Natural killer cell (primary cell): ENCODE results near the gene TMEM115. TPM values are rescaled to one million over a fixed set of nuclear protein-coding genes. Genes with fewer than 3 reads are reported as not detected.
A peak's percentile ranks its signal among the peaks of the same experiment; 100 is the strongest.

Experiments used
- ATAC-seq, 3 donors: fragments of 150-1000 bp in 2 of 3; fragments of 200-7000 bp in 1 of 3; cut with Tn5 transposase; 1 replicate in 1 of 3; 2 replicates in 2 of 3; pipeline ENCODE4 v1.10.0; 2021; ENCODE audit warnings: mild to moderate bottlenecking in 2 of 3, moderate library complexity in 2 of 3
- DNase-seq, 2 donors: peaks; one replicate each; pipeline versions ENCODE4 v3.0.0 to v3.0.0-alpha.2; 2013 to 2021; ENCODE audit warnings: mixed read lengths in 1 of 2
- H3K27ac ChIP-seq: one replicate; pipeline ENCODE4 v1.5.1; 2013; ENCODE audit warnings: mild to moderate bottlenecking, low read length
- H3K27me3 ChIP-seq: one replicate; pipeline ENCODE4 v1.6.1; 2013; ENCODE audit warnings: low read length; ENCODE audit not compliant: control insufficient read depth, insufficient read depth
- H3K36me3 ChIP-seq: one replicate; pipeline ENCODE4 v1.6.1; 2013; ENCODE audit warnings: low read length; ENCODE audit not compliant: control insufficient read depth, insufficient read depth
- H3K4me1 ChIP-seq: one replicate; pipeline ENCODE4 v1.6.1; 2013; ENCODE audit warnings: low read length; ENCODE audit not compliant: control insufficient read depth, insufficient read depth
- H3K4me3 ChIP-seq: one replicate; pipeline ENCODE4 v1.5.1; 2013; ENCODE audit warnings: low read length
- H3K9me3 ChIP-seq: one replicate; pipeline ENCODE4 v1.6.1; 2013; ENCODE audit warnings: low read length; ENCODE audit not compliant: control insufficient read depth, insufficient read depth
- H3K27ac Mint-ChIP-seq, 2 donors: one replicate each; pipeline ENCODE4 v1.8.0; 2022; ENCODE audit warnings: mild to moderate bottlenecking in 2 of 2, mixed read lengths in 2 of 2, moderate library complexity in 1 of 2
- H3K27me3 Mint-ChIP-seq, 2 donors: one replicate each; pipeline ENCODE4 v1.8.0; 2022; ENCODE audit warnings: low read depth in 2 of 2, mixed read lengths in 2 of 2
- H3K36me3 Mint-ChIP-seq: one replicate; pipeline ENCODE4 v1.8.0; 2022; ENCODE audit warnings: mixed read lengths
- H3K4me1 Mint-ChIP-seq, 2 donors: one replicate each; pipeline ENCODE4 v1.8.0; 2022; ENCODE audit warnings: mixed read lengths in 2 of 2
- H3K4me3 Mint-ChIP-seq: one replicate; pipeline ENCODE4 v1.8.0; 2022; ENCODE audit warnings: mild to moderate bottlenecking, moderate library complexity, mixed read lengths
- H3K9me3 Mint-ChIP-seq, 2 donors: one replicate each; pipeline ENCODE4 v1.8.0; 2022; ENCODE audit warnings: mixed read lengths in 2 of 2
- WGBS: methylation state at CpG from one replicate; pipeline ENCODE4 v1.1.7; 2013; ENCODE audit warnings: missing lambda C conversion rate; ENCODE audit not compliant: insufficient coverage; 5-methylcytosine and 5-hydroxymethylcytosine counted together
- intact Hi-C: fragments of 100-400 bp; cut with micrococcal nuclease; formaldehyde crosslinking; loops from one replicate; pipeline ENCODE4 v1.14.2; 2022
- total RNA-seq, 4 donors: library from RNA; stranded (reverse); fragments of 120-200 nt in 1 of 4; gene quantifications; one replicate each; pipeline versions ENCODE4 v1.2.3 to v1.2.4, GENCODE V29; 2013 to 2022
- TF ChIP-seq, protein P1 (sequence below): fragments of 200-600 bp; IDR thresholded peaks from one replicate; pipeline ENCODE4 v1.8.0; 2022; ENCODE audit warnings: antibody characterized with exemption

TMEM115 gene
- total RNA-seq, 3 donors from 2014 or later (not counting 1 experiment from before 2014, with no cell fraction given): 15.3 to 24.3 (median 22.7) TPM

DNA sequence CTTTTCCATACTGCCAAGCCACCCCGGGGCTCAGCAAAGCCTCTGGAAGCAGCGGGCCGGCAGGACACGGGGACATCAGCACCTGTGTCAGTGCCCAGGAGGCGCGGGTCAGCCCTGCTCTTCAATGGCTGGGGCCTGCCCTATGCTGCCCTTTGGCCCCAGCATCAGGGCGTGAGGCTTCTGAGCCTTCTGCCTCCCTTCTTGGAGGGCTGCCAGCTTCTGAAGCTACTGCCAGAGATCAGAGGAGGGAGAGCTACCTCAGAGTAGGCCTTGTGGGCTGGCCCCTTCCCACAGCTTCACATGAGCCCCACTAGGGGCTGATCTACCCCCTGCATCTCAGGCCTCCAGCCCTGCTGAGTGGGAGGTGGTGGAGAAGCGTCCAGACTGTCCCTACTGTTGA is 13.0 kb upstream of the TMEM115 start:
- Mint-ChIP-seq H3K27me3 (no peaks in the 10 kb centered on the region), H3K9me3 (no peaks in the 10 kb centered on the region), H3K27ac (no peak overlapping the region), H3K36me3 (no peaks in the 10 kb centered on the region), H3K4me1 (peaks cover 0 to 14% of the 10 kb centered on the region in 2 donors), H3K4me3 (no peak overlapping the region)
- H3K4me3 ChIP-seq: no peak overlapping the region
- no peaks in the 10 kb centered on the region for H3K4me1 ChIP-seq
- ATAC-seq: no peak
- TF ChIP-seq, protein P1, sequence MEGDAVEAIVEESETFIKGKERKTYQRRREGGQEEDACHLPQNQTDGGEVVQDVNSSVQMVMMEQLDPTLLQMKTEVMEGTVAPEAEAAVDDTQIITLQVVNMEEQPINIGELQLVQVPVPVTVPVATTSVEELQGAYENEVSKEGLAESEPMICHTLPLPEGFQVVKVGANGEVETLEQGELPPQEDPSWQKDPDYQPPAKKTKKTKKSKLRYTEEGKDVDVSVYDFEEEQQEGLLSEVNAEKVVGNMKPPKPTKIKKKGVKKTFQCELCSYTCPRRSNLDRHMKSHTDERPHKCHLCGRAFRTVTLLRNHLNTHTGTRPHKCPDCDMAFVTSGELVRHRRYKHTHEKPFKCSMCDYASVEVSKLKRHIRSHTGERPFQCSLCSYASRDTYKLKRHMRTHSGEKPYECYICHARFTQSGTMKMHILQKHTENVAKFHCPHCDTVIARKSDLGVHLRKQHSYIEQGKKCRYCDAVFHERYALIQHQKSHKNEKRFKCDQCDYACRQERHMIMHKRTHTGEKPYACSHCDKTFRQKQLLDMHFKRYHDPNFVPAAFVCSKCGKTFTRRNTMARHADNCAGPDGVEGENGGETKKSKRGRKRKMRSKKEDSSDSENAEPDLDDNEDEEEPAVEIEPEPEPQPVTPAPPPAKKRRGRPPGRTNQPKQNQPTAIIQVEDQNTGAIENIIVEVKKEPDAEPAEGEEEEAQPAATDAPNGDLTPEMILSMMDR: no peak
- H3K27ac ChIP-seq: no peak overlapping the region
- 69% methylated on average over 8 of the region's 8 CpGs for WGBS
- no peaks in the 10 kb centered on the region for H3K27me3 ChIP-seq
- peak in 1 of 2 donors; percentile 46 for DNase-seq
- H3K36me3 ChIP-seq: no peaks in the 10 kb centered on the region
- no peaks in the 10 kb centered on the region for H3K9me3 ChIP-seq
- intact Hi-C loops: no loop called here

DNA sequence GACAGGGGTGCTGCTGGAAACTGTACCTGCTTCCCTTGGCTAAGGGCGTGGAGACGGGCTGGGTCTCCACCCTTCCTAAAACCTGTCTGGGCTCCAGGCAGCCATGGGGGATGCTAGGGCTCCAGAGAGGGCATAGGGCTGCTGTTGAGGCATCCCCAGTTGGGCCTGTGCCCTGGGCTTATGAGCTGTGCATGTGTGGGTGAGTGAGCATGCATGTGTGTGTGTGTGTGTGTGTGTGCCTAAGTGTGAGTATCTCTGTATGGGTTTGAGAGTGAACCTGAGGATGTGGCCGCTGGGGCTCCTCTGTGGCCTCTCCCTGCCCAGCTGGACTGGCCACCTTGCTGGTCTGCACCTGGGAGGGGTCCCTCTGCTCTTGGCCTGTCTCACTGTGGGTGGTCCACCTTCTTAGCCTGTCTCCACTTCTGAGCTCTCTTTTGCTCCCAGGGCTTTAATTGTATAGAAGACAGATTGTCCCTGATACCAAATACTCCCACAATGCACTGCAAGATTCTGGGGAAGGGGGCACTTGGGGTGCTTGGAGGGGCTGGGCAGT is 11.9 kb upstream of the TMEM115 start:
- Histone ChIP-seq H3K36me3 (no peaks in the 10 kb centered on the region), H3K27me3 (no peaks in the 10 kb centered on the region), H3K4me1 (peaks cover 7% of the 10 kb centered on the region), H3K4me3 (no peak overlapping the region), H3K27ac (no peak overlapping the region), H3K9me3 (no peaks in the 10 kb centered on the region)
- Mint-ChIP-seq H3K4me1 (peaks cover 0 to 16% of the 10 kb centered on the region in 2 donors), H3K4me3 (no peak overlapping the region), H3K9me3 (no peaks in the 10 kb centered on the region), H3K36me3 (no peaks in the 10 kb centered on the region), H3K27ac (no peak overlapping the region), H3K27me3 (no peaks in the 10 kb centered on the region)
- TF ChIP-seq, protein P1: no peak
- ATAC-seq (no peak), DNase-seq (no peak)
- intact Hi-C loops: no loop called here
- WGBS: 87% methylated on average over 3 of the region's 3 CpGs

DNA sequence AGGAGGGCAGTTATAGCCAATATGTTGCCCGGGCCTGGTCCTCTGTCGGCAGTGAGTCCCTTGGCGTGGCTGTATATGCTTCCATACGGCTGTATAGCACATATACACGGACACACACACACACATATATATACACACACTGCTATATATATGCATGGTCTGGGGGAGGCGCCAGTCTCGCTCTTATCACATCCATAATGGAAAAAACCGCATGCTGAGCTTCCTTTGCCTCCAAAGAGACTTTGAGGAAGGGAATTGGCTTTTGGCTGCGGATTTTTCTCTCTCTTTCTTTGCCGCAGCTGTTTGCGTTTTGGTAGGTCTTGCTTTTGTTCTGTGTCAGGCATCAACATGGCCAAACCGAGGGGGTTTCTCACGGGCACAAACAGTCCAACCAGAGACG is 11.3 kb upstream of the TMEM115 start:
- Mint-ChIP-seq H3K4me1 (peaks cover 3 to 22% of the 10 kb centered on the region in 2 donors), H3K27me3 (no peaks in the 10 kb centered on the region), H3K4me3 (no peak overlapping the region), H3K36me3 (no peaks in the 10 kb centered on the region), H3K27ac (no peak overlapping the region), H3K9me3 (no peaks in the 10 kb centered on the region)
- H3K4me1 ChIP-seq: peaks cover 14% of the 10 kb centered on the region
- H3K9me3 ChIP-seq: no peaks in the 10 kb centered on the region
- DNase-seq (no peak), ATAC-seq (no peak)
- H3K4me3 ChIP-seq: no peak overlapping the region
- H3K36me3 ChIP-seq: no peaks in the 10 kb centered on the region
- TF ChIP-seq, protein P1: no peak
- intact Hi-C loops: no loop called here
- 81% methylated on average over 13 of the region's 14 CpGs for WGBS
- H3K27ac ChIP-seq: no peak overlapping the region
- H3K27me3 ChIP-seq: no peaks in the 10 kb centered on the region

DNA sequence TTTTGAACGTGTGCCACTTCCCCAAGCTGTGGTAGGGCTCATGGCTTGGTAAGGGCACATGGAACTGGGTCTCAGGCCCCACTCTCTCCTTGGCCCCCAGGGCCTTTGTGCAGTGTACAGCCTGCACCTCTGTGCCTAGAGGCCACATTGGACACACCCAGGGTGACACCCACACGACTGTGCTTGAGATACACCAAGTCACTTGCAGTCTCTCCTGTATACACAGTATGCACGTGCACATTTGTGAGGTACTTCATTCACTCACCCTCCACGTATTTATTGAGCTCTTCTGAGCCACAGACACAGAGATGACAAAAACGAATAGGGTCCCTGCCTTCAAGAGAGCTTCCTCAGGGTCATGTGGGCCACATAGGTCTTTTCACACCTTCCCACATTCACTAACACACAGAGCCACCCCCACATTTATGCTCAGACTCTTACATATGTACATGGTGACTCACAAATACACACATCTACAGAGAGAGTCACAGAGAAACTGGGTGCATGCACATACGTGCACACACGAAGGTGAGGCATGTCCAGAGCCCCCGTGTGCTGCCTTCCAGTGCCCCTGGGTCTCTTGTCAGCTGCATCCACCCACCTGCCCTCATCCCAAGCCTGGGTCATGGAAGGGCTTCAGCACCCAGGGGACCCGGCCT is 9.8 kb upstream of the TMEM115 start:
- H3K36me3 ChIP-seq: no peaks in the 10 kb centered on the region
- intact Hi-C loops: no loop called here
- Mint-ChIP-seq H3K36me3 (no peaks in the 10 kb centered on the region), H3K4me3 (no peak overlapping the region), H3K27ac (peak overlapping the region in 1 of 2 donors; percentile 46), H3K4me1 (peaks cover 6 to 32% of the 10 kb centered on the region in 2 donors), H3K27me3 (no peaks in the 10 kb centered on the region), H3K9me3 (no peaks in the 10 kb centered on the region)
- H3K27ac ChIP-seq: no peak overlapping the region
- no peaks in the 10 kb centered on the region for H3K9me3 ChIP-seq
- WGBS: 81% methylated on average over 9 of the region's 9 CpGs
- no peaks in the 10 kb centered on the region for H3K27me3 ChIP-seq
- DNase-seq (no peak), ATAC-seq (no peak)
- peaks cover 24% of the 10 kb centered on the region for H3K4me1 ChIP-seq
- TF ChIP-seq, protein P1: no peak
- no peak overlapping the region for H3K4me3 ChIP-seq
